Fibroblast of skin of right quadriceps (primary cell): Measurements from ENCODE around the gene SMDT1.
"Not testable (repeated sequence)": the region's sequence is repeated elsewhere in the genome, so short reads cannot be mapped to it uniquely, and the experiment has no call there.

Source experiments
- DNase-seq: peaks from one replicate; pipeline ENCODE4 v3.0.0-alpha.2; 2013

Gene SMDT1

GRCh38 chr22:42070517-42071422 is 8.7 kb upstream of the SMDT1 start, which contains the start of gene NAGA:
TSS of gene NAGA (minus strand) at chr22:42070812. CDS start at chr22:42070297, 515 bp downstream.
- peak; percentile 95 for DNase-seq

GRCh38 chr22:42071508-42071907 is 8.0 kb upstream of the SMDT1 start:
- DNase-seq, result not testable (repeated sequence)

DNA sequence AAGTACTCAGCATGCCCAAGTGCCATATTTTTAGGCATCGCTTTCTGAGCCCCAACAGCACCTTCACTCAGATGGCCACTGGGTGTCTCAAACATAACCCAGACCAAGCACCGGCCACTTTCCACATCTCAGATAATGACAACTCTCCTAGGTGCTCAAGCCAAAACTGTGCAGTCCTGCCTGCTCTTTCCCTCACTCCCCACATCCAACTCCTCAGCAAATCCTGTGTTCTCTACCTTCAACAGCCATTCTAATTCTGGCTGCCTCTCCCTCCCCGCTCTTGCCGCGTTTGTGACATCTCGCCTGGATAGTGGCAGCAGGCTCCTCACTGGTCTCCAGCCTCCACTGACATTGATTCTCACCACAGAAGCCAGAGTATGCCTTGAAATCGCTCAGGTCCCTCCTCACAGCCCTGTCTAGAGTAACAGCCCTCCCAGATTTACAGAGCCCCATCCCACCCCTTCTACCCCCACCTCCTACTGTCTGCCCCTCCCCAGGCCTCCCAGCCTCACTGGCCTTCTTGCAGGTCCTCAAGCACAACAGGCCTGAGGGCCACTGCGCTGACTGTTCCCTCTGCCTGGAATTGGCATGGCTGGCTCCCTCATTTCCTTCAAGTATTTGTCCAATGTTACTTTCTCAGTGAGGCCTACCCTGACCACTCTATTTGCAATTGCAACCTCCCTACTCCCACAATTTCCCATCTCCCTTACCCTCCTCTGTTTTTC is 6.7 kb upstream of the SMDT1 start:
- no peak for DNase-seq

GRCh38 chr22:42073621-42074041 is 5.9 kb upstream of the SMDT1 start:
- DNase-seq, result no peak

DNA sequence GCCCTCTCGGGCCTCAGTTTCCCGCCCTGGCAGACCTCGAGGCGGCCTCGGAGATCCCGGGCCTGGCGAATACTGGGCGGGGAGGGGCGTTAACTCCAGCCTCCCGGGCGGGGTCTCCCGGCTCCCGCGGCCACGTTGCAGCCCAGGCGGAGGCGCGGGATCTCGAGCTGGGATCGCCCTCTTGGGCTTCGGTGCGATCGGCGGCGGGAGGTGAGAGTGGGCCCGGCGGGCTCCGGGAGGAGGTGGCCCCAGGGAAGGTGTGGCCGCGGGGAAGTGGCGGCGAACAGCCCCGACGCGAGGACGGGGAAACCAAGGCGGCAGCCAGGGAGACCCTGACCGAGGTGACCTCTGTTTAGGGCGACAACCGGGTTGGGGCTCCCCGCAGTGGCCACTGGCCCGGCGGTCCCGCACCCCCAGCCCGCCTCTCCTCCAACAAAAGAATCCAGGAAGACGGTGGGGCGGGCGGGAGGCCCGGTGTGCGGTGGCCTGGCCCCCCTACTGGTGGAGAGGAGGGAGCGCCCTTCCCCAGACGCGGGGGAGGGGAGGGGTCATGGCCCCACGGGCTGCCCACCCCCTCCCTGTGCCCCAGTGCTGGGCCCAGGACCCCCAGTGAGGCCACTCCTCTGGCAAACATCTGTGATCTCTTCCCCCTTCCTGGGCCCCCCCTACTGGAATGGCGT is 5.2 kb upstream of the SMDT1 start, which contains the start of gene PHETA2:
TSS of gene PHETA2 (plus strand) at position 117 of the 680 bp plus-strand sequence. CDS start 3,046 bp downstream, outside the sequence.
- peak; percentile 62 for DNase-seq

GRCh38 chr22:42074846-42075676 is 4.4 kb upstream of the SMDT1 start:
- no peak for DNase-seq

- no peak for DNase-seq
Measured at GRCh38 chr22:42076764-42077485, 2.6 kb upstream of the SMDT1 start.

GRCh38 chr22:42077486-42078125 is 1.9 kb upstream of the SMDT1 start:
- no peak for DNase-seq

DNA sequence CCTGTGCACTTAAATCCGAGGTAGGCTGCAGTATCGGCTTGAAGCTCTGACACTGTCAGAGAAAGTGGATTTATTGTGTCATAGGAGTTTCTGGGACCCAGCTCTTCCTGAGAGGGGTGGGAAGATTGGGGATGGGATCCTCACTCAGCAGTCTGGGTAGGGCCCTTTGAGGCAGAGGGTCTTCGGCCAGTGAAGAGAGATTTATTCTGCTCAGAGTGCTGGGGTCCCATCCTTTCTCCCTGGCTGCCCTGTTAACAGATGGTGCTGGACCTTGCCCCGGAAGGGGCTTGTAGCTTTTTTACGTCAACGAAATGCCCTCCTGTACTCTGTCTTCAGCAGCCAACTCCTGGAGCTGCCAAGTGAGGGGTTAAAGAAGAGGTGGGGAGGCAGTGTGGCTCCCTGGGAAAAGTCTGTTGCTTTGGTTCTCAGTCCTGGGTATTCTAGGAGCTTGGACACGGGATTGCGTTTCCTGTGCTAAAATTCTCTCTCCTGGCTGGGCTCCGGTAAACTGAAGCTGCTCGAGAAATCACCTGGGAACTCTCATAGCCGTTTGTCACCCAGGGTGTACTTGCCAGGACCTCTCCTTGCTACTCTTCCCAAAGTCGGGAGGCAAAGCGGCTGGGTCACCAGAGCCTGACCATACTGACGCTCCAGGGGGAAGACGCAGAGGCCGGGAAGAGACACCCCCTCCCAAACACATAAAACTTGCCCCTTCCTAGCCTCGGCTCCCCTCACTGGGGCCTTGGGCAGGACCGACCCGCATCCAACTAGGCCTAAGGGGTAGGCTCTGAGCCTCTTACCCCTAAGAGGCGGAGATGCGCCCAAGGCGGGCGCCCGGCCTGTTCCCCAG is 806 bp upstream of the SMDT1 start:
- DNase-seq, result no peak

- peak; percentile 29 for DNase-seq
Measured at GRCh38 chr22:42080287-42080686, 787 bp downstream of the SMDT1 start.

GRCh38 chr22:42083119-42083518 is 3.6 kb downstream of the SMDT1 start:
- DNase-seq, result no peak

DNA sequence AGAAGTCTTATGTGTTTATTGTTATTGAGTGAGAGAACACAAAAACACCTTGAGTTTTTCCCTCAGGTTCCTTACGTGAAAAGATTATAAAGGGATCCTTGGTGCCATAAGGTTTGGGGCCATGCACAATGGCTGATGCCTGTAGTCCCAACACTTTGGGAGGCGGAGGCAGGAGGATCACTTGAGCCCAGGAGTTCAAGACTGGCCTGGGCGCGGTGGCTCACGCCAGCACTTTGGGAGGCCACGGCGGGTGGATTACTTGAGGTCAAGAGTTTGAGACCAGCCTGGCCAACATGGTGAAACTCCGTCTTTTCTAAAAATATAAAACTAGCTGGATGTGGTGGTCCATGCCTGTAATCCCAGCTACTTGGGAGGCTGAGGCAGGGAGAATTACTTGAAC is 5.4 kb downstream of the SMDT1 start:
- no peak for DNase-seq

DNA sequence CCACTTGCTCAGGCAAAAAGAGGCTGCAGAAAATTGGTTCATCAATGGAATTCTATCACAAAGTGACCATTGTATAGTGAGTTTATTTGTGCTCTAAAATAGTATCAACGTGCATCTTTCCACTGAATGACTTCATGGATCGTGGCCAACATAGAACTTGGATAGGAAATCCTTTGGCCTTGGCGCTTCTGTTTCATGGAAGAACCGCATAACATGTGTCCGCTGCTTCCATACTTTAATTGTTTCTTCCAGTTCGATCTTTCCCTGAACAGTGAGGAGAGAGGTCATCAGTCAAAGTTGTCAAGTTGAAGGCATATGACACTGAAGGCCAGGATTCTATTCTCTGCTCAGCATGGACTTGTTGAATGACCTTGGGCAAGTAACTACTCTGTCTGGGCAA is 6.6 kb downstream of the SMDT1 start:
- no peak for DNase-seq

DNA sequence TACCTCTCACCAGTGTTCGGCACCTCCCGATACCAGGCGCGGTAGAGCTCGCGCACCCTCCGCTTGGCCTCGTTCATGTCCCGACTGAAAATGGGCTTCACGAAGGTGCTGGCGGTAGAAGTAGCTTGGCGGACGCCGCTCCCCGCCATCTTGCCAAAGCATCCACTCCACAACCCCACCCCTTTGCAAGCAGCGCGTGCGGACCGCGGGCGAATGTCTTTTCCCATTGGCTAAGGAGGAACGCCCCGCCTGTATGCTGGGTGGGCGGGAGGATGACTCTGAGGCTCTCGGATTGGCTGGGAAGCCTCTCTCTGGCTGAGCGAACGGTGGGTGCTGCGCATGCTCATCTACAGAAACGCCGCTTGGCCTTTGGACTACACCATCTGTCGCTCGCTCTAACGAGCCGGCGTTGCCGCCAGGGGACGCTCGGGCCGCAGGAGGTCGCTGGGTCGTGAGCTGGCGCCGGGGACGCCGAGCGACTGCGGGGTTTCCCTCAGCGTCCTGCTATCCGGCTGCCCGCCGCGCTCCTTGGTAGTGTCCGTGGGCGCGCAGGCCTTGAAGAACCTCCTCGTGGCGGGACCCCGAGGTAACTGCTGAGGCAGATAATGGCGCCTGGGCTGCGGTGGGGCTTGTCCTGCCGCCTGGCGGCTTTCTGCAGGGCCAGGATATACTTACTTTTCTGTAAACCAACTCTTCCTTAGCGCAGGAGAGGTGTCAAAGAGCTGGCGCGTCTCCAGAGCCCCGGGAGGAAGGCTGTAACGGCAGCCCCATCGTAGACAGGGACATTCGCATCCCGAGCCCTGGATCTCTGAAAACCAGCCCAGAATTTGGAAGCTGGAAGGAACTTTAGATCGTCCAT is 11.3 kb downstream of the SMDT1 start, which contains the start of gene NDUFA6:
TSS of gene NDUFA6 (minus strand) at position 177 of the 859 bp plus-strand sequence. CDS start at position 149, 28 bp downstream.
- DNase-seq, result peak; percentile 99

DNA sequence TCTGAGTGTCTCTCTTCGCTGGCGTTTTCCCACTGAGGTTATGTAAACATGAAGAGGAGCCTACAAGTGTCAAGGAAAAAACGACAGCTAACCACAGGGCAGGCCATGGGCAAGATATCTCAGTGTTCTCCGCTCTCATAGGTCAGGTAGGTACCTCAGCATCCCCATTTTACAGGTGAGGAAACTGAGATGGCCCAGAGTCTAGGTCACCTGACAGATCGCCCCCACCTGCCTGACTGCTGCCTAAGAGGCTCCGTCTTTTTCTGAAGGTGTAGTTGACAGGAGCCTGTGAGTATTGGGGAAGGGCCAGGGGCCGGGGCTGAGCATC is 11.9 kb downstream of the SMDT1 start:
- no peak for DNase-seq

DNA sequence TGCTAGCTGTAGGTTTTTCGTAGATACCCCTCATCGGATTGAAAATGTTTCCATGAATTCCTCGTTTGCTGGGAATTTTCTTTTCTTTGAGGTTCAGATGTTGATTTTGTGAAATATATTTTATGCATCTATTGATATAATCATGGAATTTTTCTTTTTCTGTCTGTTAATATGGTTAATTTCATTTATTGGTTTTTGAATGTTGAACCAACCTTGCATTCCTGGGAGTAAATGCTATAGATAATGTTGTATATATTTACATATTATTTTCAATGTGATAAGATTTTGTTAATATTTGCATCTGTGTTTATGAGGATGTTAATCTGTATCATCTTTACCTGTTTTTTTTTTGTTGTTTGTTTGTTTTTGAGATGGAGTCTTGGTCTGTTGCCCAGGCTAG is 21.7 kb downstream of the SMDT1 start:
- no peak for DNase-seq

GRCh38 chr22:42104332-42104860 is 24.9 kb downstream of the SMDT1 start:
- not testable (repeated sequence) for DNase-seq

DNA sequence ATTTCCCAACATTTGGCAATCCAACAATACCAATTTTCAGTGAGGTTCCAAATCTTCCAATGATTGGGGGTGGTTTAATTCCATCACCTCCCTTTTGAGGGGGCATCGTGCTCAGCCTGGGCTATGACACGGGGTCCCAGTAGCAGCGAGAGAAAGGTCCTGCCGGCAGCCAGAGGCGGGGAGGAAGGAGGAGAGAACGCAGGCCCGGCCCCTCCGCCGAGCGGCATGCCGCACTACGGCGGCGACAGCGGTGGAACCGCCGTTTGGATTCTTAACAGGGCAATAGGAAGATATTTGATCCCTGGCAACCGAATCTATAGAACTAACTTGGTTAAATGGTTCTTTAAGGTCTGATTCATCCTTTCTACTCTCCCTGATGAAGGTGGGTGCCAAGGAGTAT is 29.3 kb downstream of the SMDT1 start:
- no peak for DNase-seq

DNA sequence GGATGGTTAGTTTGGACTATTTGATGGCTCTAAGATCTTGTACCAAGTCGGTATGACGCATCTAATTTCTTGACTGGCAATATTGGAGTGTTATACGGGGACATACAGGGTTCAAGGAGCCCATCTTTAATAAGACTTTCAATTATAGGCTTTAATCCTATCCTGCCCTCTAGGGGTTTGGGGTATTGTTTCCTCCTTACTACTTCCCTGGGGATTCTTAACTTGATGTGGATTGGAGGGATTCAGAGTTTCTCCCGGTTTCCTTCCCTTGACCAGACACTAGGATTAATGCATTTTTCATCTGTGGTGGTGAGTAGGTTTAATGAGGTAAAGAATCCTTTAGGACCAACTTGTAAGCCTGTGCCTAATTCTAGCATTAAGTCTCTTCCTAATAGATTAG is 32.3 kb downstream of the SMDT1 start:
- no peak for DNase-seq
